Stomach (tissue), 9 donors: ENCODE measurements around the gene DPYSL3. TPM values are rescaled to one million over a fixed set of nuclear protein-coding genes. Genes with fewer than 3 reads are reported as not detected.

Source experiments
- DNase-seq, 2 donors: peaks; one replicate each; pipeline versions ENCODE4 v3.0.0 to v3.0.0-alpha.2; 2013 to 2019
- H3K27ac ChIP-seq, 5 donors: fragments of 200-600 bp in 4 of 5; sonication (generic) in 4 of 5; one replicate each; pipeline ENCODE4 v1.5.1; 2013 to 2019; ENCODE audit warnings: mild to moderate bottlenecking in 1 of 5, moderate library complexity in 1 of 5
- H3K27me3 ChIP-seq, 3 donors: fragments of 200-600 bp; sonication (generic); one replicate each; pipeline ENCODE4 v1.5.1; 2017 to 2019; ENCODE audit warnings: mixed run types in 1 of 3
- H3K36me3 ChIP-seq, 4 donors: fragments of 200-600 bp; sonication (generic); 1 replicate in 3 of 4; 2 replicates in 1 of 4; pipeline ENCODE4 v1.5.1; 2016 to 2019
- H3K4me1 ChIP-seq, 4 donors: fragments of 200-600 bp; sonication (generic); one replicate each; pipeline ENCODE4 v1.5.1; 2016 to 2019
- H3K4me3 ChIP-seq, 4 donors: fragments of 200-600 bp; sonication (generic) in 3 of 4; one replicate each; pipeline ENCODE4 v1.5.1; 2016 to 2019; ENCODE audit warnings: mild to moderate bottlenecking in 1 of 4
- H3K9me3 ChIP-seq, 4 donors: fragments of 200-600 bp; sonication (generic); one replicate each; pipeline ENCODE4 v1.5.1; 2016 to 2019
- CTCF ChIP-seq, 7 experiments: fragments of 450-650 bp in 4 of 7; fragments of 200-600 bp in 3 of 7; sonication (generic) in 3 of 7; IDR thresholded peaks; one replicate each; pipeline ENCODE4 v1.5.1; 2016 to 2019; ENCODE audit warnings: antibody characterized with exemption in 7 of 7, control low read depth in 2 of 7, mild to moderate bottlenecking in 1 of 7
- EP300 ChIP-seq: sonication (generic); formaldehyde crosslinking; IDR thresholded peaks from one replicate; pipeline ENCODE4 v1.6.1; 2017; ENCODE audit warnings: antibody characterized with exemption
- POLR2A ChIP-seq, 4 donors: fragments of 450-650 bp; IDR thresholded peaks; one replicate each; pipeline ENCODE4 v1.6.1; 2016; ENCODE audit warnings: antibody characterized with exemption in 4 of 4, control low read depth in 2 of 4, mild to moderate bottlenecking in 1 of 4, moderate library complexity in 1 of 4
- POLR2AphosphoS5 ChIP-seq, 3 donors: sonication (generic); formaldehyde crosslinking; IDR thresholded peaks; one replicate each; pipeline ENCODE4 v1.6.1; 2016; ENCODE audit warnings: antibody characterized with exemption in 3 of 3
- WGBS, 5 donors: extraction: QIAGEN DNeasy Blood & Tissue Kit in 3 of 5; methylation state at CpG; one replicate each; pipeline versions ENCODE4 v1.1.5 to v1.1.7; 2013 to 2018; 5-methylcytosine and 5-hydroxymethylcytosine counted together
- intact Hi-C: fragments of 100-400 bp; cut with DNase I; formaldehyde crosslinking; loops from one replicate; pipeline ENCODE4 v1.15.1; 2023; ENCODE audit warnings: low total_unique reads
- polyA plus RNA-seq, 3 donors: library from polyadenylated mRNA; stranded (reverse); fragments of 200-250 nt; gene quantifications; one replicate each; pipeline ENCODE4 v1.2.3, GENCODE V29; 2013
- total RNA-seq, 5 donors: library from RNA; depleted of rRNA; stranded (reverse); fragments of >200 nt; gene quantifications; one replicate each; pipeline versions ENCODE4 v1.1.0 to v1.2.3, GENCODE V29; 2014 to 2016
- donor health status: healthy with polysubstance abuse.
- donor health status: Bipolar disorder and iron deficiency.
- donor health status: healthy.

DPYSL3 gene
- total and polyA plus RNA-seq, 8 donors: 15.0 to 144 (median 38.0) TPM

GRCh38 chr5:147455822-147456450 is 53.9 kb downstream of the DPYSL3 start:
- Histone ChIP-seq H3K36me3 (no peaks in the 10 kb centered on the region), H3K4me1 (peaks cover 0 to 45% (median 31%) of the 10 kb centered on the region in 4 donors), H3K4me3 (no peak overlapping the region), H3K27me3 (peaks cover 0 to 40% (median 22%) of the 10 kb centered on the region in 3 donors), H3K9me3 (no peaks in the 10 kb centered on the region), H3K27ac (peak overlapping the region in 3 of 5 donors; percentile 83 to 92 (median 85))
- DNase-seq: no peak
- WGBS, 5 donors: 65 to 94% (median 76%) methylated on average over 1 of the region's 1 CpG
- intact Hi-C loops: loop anchor here (10.0 kb wide), 1 partner anchor 99 kb away; no protein-coding TSS in a partner anchor
- TF ChIP-seq CTCF (IDR thresholded peaks at IDR 0.05) (no peak), POLR2AphosphoS5 (IDR thresholded peaks at IDR 0.05) (no peak), EP300 (no peak), POLR2A (IDR thresholded peaks at IDR 0.05) (no peak)

GRCh38 chr5:147454996-147455677 is 54.7 kb downstream of the DPYSL3 start:
- H3K9me3 ChIP-seq: no peaks in the 10 kb centered on the region
- peak in 1 of 2 donors; percentile 79 for DNase-seq
- H3K27ac ChIP-seq: peak overlapping the region in 4 of 5 donors; percentile 67 to 92 (median 84)
- intact Hi-C loops: loop anchor here (10.0 kb wide), 1 partner anchor 100 kb away; no protein-coding TSS in a partner anchor
- no peaks in the 10 kb centered on the region for H3K36me3 ChIP-seq
- 62 to 72% (median 64%) methylated on average over 10 of the region's 10 CpGs for WGBS, 5 donors
- peaks cover 0 to 45% (median 31%) of the 10 kb centered on the region in 4 donors for H3K4me1 ChIP-seq
- peak overlapping the region in 3 of 4 donors; percentile 12 to 75 (median 62) for H3K4me3 ChIP-seq
- TF ChIP-seq POLR2A (IDR thresholded peaks at IDR 0.05) (no peak), CTCF (IDR thresholded peaks at IDR 0.05) (no peak), POLR2AphosphoS5 (IDR thresholded peaks at IDR 0.05) (peak; percentile 35 to 63 (median 43)), EP300 (no peak)
- peaks cover 0 to 40% (median 22%) of the 10 kb centered on the region in 3 donors for H3K27me3 ChIP-seq

- Histone ChIP-seq H3K27ac (peak overlapping the region; percentile 67 to 92 (median 83)), H3K36me3 (no peaks in the 10 kb centered on the region), H3K27me3 (peaks cover 0 to 40% (median 22%) of the 10 kb centered on the region in 3 donors), H3K4me1 (peaks cover 0 to 50% (median 31%) of the 10 kb centered on the region in 4 donors), H3K4me3 (peak overlapping the region; percentile 62 to 81 (median 74)), H3K9me3 (no peaks in the 10 kb centered on the region)
- peak; percentile 9 to 35 (median 21) for TF ChIP-seq POLR2AphosphoS5 (IDR thresholded peaks at IDR 0.05)
- no peak for TF ChIP-seq EP300
- peak in 5 of 7 experiments; percentile 86 to 94 (median 90) for TF ChIP-seq CTCF (IDR thresholded peaks at IDR 0.05)
- peak; percentile 75 to 97 for DNase-seq
- WGBS, 5 donors: 2 to 5% (median 3%) methylated on average over 41 to 54 of the region's 54 CpGs
- intact Hi-C loops: loop anchor here (10.0 kb wide), 1 partner anchor 101 kb away; no protein-coding TSS in a partner anchor
These were observed 55.7 kb downstream of the DPYSL3 start for GRCh38 chr5:147453875-147454814.
